Dermis blood vessel endothelial cell (primary cell): ENCODE results near the gene ZNF142. TPM values are rescaled to one million over a fixed set of nuclear protein-coding genes. Genes with fewer than 3 reads are reported as not detected.

Experiments
- DNase-seq: peaks from one replicate; pipeline ENCODE4 v3.0.0; 2010
- total RNA-seq: library from RNA; depleted of rRNA; stranded (reverse); fragments of >200 nt; gene quantifications from 2 replicates; pipeline ENCODE4 v1.2.3, GENCODE V29; 2014

Gene ZNF142, protein sequence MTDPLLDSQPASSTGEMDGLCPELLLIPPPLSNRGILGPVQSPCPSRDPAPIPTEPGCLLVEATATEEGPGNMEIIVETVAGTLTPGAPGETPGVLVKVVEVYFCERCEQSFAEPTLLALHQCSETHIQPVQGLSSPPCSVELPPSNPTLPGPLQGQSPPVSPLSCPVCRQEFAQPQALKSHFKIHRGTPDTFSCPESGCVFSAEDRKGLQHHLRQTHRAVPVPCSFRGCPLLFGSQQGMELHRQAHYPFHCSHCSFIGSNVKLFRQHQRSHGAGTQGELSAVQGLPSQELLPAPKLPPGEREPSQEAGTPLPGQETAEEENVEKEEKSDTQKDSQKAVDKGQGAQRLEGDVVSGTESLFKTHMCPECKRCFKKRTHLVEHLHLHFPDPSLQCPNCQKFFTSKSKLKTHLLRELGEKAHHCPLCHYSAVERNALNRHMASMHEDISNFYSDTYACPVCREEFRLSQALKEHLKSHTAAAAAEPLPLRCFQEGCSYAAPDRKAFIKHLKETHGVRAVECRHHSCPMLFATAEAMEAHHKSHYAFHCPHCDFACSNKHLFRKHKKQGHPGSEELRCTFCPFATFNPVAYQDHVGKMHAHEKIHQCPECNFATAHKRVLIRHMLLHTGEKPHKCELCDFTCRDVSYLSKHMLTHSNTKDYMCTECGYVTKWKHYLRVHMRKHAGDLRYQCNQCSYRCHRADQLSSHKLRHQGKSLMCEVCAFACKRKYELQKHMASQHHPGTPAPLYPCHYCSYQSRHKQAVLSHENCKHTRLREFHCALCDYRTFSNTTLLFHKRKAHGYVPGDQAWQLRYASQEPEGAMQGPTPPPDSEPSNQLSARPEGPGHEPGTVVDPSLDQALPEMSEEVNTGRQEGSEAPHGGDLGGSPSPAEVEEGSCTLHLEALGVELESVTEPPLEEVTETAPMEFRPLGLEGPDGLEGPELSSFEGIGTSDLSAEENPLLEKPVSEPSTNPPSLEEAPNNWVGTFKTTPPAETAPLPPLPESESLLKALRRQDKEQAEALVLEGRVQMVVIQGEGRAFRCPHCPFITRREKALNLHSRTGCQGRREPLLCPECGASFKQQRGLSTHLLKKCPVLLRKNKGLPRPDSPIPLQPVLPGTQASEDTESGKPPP (N-terminal part only)
- total RNA-seq, result 9.0 and 14.1 TPM in 2 replicates

DNA sequence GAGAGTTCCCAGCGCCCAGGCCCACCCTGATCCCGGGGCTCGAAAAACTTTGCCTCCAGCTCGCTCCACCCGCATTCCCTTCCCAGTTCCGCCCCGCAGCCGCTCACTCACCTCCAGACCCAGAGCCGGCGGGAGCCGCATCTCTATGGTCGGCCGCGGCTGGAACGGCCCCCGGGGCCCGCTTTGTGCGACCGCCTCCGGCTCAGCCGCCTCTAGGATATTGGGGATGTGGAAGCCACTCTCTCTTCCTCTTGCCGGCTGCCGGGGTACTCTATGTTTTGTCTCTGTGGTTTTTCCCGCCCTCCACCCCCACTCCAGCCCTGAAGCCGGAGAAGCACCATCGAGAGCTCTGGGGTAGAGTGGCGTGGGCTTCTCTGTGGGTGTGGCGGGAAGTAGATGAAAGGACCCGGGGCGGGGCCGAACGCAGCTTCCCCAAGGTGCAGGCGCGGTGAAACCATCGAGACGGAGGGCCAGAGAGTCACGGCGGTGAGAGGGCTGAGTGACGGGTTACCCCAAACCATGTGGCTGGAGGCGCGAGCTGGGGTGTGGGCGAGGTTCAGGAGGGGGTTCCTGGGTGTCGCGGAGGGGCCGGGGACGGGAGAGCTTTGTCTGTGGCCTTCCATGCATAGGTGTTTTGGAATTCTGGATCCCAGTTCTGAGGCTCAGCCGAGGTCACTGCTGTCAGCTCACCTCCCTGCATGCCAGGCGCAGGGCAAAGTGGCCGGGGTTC is at the start of gene ZNF142, which contains the start of gene BCS1L:
Gene ZNF142 (minus strand): TSS at position 366 of the 730 bp plus-strand sequence. CDS start 3,194 bp downstream, outside the sequence.
Gene BCS1L (plus strand): TSS at position 426 of the 730 bp plus-strand sequence. CDS start 1,305 bp downstream, outside the sequence.
- peak; percentile 90 for DNase-seq

DNA sequence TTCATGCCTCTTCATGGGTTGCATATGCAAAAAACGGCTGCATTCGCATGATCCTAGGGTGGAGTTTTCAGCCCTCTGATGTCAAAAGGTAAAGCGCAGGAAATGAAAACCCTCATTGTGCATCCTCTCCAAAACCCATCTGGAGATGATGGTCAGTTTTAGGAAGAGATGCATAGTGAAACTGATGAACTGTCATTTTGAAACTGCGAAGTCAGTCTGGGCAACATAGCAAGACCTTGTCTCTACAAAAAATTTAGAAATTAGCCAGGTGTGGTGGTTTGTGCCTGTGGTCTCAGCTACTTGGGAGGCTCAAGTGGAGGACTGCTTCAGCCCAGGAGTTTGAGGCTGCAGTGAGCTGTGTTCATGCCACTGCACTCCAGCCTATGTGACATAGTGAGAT is 48.7 kb upstream of the ZNF142 start:
- DNase-seq, result no peak

DNA sequence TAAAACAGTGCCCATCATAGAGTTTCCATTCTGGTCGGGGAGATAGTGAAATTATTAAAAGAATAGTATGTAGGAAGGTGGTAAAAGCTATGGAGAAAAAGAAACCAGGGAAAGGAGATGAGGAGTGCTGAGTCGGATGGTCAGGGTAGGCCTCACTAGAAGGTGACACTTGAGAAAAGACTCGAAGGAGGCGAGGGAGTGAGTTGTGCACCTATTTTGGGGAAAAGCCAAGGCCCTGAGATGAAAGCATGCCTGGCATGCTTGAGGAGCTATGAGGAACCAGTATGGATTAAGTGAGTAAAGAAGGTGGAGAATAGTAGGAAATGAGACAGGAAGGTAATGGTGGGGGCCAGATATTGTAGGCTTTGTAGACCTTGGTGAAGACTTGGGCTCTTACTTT is 43.9 kb upstream of the ZNF142 start:
- no peak for DNase-seq

DNA sequence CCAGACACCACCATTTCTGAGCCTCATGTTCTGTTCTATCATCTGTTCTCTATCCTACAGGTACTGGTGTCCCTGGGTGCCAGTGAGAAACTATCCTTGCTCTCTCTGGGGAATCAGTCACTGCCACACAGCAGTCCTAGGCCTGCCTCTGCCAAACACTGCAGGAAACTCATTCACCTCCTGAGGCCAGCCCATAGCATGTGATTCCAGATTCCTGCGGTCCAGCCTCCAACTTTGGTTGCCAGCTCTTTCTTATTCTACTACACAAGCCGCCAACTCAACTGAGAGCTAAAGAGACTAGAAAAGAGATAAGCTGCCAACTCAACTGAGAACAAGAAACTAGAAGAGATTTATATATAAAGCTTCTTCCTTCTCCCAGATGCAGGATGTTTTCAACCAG is 42.4 kb upstream of the ZNF142 start:
- DNase-seq, result no peak

DNA sequence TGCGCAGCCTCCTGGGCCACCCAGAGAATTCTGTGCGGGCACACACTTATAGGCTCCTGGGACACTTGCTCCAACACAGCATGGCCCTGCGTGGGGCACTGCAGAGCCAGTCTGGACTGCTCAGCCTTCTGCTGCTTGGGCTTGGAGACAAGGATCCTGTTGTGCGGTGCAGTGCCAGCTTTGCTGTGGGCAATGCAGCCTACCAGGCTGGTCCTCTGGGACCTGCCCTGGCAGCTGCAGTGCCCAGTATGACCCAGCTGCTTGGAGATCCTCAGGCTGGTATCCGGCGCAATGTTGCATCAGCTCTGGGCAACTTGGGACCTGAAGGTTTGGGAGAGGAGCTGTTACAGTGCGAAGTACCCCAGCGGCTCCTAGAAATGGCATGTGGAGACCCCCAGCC is 39.5 kb upstream of the ZNF142 start:
- no peak for DNase-seq

DNA sequence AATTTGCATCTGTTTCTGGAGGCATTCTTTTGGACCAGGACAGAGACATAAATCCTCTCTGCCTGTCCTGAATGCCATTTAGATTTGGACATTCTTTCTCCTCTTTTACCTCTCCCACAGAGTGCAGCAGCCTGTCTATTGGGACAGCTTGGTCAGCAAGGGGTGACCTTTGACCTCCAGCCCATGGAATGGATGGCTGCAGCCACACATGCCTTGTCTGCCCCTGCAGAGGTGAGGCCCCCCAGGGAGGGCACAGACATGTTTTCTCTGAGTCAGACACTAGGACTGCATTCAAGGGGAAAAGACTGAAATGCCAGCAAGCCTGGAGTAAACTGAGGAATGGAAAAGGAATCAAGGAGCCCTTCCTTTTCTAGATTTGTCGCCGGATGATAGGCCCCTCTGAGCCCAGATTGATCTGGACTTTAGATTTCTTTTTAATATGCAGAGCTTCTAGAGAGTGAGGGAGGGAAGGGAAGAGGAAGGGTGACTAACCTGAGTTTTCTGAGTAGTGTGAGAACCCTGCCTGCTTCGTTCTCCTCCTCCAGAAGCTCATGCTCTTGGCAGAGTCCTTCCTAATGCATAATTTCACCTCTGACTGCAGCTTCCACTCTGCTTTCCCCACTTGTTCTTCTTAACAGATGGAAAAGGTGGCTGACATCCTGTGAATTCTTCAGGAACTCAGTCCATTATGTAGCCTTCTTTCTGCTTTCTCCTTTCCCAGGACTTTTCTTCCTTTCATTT is 35.2 kb upstream of the ZNF142 start:
- peak; percentile 10 for DNase-seq

DNA sequence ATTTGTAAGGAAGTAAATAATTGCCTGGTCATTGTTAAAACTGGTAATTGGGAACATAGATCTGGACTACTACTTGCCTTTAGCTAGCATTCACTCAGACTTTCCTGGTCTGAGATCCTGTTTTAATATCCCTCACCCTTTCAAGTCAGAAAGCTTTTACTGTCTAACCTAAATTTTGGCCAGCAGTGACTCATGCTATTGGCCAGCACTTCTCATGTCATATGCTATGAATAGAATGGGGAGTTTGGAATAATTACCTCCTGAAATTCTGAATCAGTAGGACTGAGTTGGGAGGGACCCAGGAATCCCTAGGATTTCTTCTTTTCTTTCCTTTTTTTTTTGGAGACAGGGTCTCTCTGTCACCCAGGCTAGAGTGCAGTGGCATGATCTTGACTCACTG is 31.8 kb upstream of the ZNF142 start:
- no peak for DNase-seq

DNA sequence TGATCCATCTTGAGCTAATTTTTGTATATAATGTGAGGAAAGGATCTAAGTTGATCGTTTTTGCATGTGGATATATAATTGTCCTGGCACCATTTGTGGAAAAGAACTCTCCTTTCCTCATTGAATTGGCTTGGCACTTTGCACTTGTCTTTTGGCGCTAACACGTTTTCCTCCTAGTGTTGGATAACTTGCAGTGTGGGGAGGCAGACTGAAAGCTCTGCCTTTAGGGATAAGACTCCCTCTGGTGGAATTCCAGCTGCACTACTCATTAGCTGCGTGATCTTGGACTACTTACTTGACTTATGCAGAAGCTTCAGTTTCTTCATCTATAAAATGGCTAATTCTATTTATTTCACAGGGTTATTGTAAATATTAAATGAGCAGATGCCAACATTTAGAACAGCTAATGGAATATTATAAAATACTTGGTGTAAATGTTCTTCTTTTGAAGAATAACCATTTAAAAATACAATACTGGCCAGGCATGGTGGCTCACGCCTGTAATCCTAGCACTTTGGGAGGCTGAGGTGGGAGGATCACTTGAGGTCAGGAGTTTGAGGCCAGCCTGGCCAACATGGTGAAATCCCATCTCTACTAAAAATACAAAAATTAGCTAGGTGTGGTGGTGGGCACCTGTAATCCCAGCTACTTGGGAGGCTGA is 28.1 kb upstream of the ZNF142 start:
- DNase-seq, result peak; percentile 90

DNA sequence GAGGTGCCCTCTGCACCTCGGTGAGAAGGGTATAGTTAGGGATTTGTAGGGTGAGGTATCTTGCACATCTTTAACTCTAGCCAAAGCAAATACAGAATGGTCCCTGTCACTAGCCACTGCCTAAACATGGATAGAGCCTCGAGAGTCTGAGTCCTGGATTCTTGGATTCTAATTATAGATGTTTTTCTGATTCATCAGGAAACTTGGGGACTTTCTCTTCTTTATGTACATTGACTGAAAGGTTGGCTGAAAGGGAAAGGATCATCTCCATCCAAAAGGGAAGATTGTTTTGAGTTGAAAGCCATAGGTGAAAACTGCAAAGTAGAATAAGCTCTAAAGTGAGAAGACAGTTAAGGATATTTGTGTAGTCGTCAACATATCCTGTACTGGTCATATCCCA is 20.6 kb upstream of the ZNF142 start:
- no peak for DNase-seq

DNA sequence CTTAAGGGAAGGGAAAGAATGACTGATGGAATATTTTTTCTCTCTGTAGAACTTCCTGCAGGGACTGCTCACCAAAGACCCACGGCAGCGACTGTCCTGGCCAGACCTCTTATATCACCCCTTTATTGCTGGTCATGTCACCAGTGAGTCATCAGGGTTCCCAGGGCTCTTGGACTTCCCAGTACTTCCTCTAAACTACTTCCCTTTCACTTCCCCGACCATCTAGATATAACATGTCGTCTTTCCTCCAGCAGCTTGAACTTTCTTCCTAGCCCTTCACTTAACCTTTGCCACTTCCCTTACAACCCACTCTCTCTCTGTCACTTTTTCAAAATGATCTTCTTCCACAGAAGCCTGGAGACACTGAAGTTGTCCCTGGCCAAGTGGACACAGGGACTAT is 19.7 kb upstream of the ZNF142 start:
- DNase-seq, result peak; percentile 29

DNA sequence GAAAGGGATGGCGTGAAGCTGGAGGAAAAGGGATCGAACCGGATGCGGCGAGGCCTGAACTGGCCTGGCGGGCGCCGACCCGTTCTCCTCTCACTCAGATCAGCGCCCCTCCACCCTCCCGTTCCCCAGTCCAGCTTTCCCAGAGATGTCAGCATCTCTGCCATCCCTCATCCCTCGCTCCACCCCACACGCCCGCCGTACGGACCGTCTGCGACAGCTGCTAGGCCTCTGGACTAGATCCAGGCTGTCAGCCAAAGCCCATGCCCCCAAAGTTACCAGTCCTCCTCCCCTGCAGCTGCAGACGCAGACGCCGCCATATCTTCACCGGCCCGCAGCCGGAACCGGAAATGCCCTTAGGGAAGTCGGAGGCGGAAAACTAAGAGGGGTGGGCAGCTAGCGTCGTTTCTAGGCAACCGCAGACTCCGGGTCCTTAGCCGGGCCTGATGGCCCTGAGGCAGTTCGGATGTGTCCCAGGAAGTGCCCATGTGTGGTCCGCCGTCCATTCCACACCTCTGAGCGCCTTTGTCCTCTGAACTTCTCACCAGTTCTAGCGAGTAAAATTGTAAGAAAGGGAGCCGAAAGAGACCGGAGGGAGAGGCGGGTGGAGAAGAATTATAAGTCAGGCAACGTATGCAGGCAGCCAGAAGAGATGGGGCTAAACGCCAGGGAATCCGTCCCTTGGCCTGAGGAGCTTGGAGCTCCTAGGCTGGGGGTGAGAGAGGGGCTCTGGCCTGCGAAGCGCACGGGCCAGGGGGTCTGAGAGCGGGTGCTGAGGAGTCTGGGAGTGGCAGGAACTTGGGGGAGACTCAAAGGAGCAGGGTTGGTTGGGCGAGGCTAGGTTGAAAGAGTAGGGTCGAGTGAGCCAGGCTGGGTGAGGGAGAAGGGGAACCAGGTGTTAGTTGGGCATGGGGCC is 12.5 kb upstream of the ZNF142 start, which contains the start of the genes RNF25 and STK36:
Gene RNF25 (minus strand): TSS at position 349 of the 913 bp plus-strand sequence. CDS start 32 bp downstream, at position 317.
Gene STK36 (plus strand): TSS at position 433 of the 913 bp plus-strand sequence. CDS start 744 bp downstream, outside the sequence.
- peak; percentile 85 for DNase-seq

DNA sequence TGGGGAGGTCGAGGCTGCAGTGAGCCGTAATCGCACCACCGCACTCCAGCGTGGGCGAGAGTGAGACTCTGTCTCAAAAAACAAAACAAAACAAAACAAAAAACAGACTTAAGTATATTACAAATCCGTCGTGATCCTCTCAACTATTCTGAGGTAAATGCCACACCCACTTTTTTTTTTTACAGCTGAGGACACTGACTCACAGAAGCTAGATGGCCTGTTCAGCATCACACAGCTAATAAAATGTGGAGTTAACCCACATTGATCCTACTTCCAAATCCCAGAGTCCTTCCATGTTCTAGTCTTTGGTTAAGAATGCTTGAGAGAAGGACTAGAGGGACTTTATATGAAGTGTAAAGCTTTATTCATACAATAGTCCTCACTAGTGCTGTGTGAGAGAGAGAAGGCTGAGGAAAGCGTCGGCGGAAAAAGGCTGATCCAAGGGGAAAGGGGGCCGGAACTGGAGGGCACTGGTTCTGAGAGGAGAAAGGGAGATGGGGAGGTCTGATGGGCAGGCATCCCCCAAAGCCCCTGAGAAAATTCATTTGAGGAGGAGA is 11.8 kb upstream of the ZNF142 start:
- DNase-seq, result peak; percentile 15

DNA sequence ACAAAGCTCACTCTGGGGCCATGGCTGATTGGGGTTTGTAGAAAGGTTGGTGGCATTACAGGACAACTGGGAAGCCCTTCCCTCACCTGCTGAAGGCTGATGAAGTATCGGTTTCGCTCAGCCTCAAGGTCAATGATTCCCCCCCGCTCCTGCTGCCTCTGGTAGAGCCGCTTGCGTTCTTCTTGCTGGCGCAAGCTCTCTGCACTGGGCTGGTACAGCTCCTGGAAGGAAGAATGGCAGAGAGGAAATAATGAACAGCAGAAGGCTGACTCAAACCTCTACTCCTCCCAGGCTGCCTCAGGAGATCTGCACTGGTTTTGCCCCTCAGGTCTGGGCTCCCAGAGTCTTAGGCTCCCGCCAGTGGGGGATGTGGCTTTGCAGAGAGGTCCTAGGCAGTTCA is 5.2 kb upstream of the ZNF142 start:
- no peak for DNase-seq

DNA sequence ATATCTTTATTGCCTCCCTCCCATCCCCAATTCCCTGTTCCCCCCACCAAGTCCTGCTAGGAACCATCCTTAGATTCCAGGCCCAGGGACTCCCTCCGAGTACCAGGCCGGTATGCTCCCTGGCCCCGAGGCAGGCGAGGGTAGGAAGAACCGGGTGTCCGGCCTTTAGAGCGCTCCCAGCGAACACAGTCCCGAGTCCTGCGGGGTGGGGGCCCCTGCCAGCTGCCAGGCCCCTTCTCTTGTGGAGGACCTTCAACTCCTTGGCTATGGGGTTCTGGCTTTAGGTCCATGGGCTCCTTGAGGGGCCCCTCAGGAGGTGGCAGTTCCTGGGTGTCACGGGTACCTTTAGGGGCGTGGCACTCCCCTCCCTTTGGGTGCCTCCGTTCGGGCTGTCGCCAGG is 4.5 kb upstream of the ZNF142 start:
- no peak for DNase-seq

DNA sequence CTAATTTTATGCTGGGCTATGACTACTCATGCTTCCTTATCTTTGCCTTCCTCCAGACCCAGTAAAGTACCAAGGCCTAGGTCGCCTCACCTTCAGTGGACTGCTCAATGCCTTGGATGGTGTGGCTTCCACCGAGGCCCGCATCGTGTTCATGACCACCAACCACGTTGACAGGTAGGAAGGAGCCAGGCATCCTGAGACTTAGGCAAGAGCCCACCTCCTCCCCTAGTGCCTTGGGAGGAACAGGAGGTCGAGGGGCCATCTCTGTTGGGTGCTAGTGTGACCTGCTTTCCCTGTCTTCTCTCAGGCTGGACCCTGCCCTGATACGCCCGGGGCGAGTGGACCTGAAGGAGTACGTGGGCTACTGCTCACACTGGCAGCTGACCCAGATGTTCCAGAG is 3.4 kb upstream of the ZNF142 start:
- DNase-seq, result no peak

DNA sequence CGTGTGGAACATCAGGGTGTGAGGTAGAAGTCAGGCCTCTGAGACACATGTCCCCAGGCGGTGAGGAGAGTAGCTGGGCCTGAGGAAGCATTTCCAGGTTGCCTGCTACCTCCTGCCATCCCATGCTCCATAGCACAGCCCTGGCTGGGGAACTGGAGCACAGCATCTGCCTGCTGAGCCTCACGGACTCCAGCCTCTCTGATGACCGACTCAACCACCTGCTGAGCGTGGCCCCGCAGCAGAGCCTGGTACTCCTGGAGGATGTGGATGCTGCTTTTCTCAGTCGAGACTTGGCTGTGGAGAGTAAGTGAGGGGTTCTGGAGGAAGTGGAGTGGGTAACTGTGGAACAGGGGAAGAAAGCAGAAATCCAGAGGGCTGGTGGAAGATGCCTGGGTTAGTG is 3.0 kb upstream of the ZNF142 start:
- DNase-seq, result no peak

DNA sequence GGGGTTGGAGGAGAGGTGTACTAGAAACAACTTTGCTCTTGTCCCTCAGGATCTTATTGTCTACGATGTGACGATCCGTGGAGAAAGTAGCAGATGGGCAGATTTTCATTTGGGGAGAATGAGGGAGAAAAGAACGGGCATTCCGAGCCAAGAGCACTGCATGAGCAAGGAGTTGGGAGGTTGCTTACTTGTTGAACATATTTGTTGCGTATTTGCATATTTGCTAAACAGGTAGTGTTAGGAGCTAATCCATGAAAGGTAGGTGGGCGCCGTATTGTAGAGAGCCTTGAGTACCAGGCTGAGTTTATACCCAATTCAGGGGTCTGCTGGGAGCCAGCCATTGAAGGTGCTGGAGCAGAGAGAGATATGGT is 550 bp upstream of the ZNF142 start:
- DNase-seq, result no peak

DNA sequence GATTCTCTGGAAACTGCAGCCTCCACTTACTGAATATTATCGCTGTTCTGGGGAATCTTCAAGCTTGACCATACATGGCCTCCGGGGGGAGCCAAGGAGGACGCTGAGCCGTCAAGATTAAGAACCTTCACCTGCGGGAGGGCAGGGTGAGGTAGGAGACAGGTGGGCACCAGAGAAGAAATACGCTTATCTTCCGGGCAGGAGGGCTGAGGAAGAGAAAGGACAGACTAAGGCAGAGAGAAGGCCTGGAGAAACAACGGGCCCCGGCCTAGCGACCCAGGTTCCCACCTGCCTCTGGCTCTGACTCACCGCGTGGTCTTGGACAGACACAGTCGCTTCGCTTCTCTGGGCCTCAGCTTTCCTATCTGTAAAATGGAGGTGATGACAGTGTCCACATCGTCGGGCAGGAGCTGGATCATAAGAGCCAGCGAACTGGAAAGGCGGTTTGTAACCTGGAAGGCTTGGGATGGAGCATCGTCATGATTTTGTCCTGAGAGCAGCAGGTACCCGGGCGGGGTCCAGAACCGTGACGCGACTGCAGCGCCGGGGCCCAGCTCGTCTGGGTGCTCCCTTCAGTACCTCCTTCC is 659 bp downstream of the ZNF142 start:
- DNase-seq, result peak; percentile 73

DNA sequence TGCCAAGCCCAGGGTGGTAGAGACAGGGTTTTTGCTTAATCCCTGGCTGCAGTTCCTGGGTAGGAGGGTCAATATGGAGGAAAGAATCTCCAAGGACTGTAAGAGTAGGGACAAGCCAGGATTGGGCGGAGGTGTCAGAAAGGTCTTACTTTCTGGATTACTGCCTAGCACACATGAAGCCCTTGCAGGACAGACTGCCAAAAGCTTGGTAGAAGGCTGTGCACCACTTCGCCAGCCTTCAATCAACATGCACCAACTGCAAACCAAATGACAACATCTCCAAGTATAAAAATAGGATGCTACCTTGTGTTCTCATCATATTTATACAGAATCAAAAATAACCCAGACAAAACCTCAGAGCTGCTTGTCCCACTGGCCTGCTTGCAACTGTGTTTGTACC is 3.7 kb downstream of the ZNF142 start:
- DNase-seq, result no peak
